Tibial artery (tissue), 4 donors: ENCODE data around the gene SEMA4C.

Experiments used
- DNase-seq, 2 donors: peaks; one replicate each; pipeline ENCODE4 v3.0.0-alpha.2; 2019
- H3K27ac ChIP-seq, 2 donors: fragments of 200-600 bp; sonication (generic) in 1 of 2; 1 replicate in 1 of 2; 2 replicates in 1 of 2; pipeline ENCODE4 v1.5.1; 2018 to 2019; ENCODE audit warnings: mild to moderate bottlenecking in 1 of 2
- H3K27me3 ChIP-seq, 2 donors: fragments of 200-600 bp; sonication (generic) in 1 of 2; one replicate each; pipeline versions ENCODE4 v1.5.1 to v1.6.0; 2016 to 2019
- H3K36me3 ChIP-seq, 3 donors: fragments of 200-600 bp; sonication (generic) in 2 of 3; one replicate each; pipeline ENCODE4 v1.5.1; 2016 to 2019; ENCODE audit warnings: mild to moderate bottlenecking in 2 of 3
- H3K4me1 ChIP-seq, 4 donors: fragments of 200-600 bp; sonication (generic) in 2 of 4; 1 replicate in 3 of 4; 2 replicates in 1 of 4; pipeline ENCODE4 v1.5.1; 2016 to 2019
- H3K4me3 ChIP-seq, 2 donors: fragments of 200-600 bp; sonication (generic) in 1 of 2; 1 replicate in 1 of 2; 2 replicates in 1 of 2; pipeline ENCODE4 v1.5.1; 2018 to 2019; ENCODE audit warnings: mild to moderate bottlenecking in 2 of 2
- H3K9me3 ChIP-seq, 3 donors: fragments of 200-600 bp; sonication (generic) in 1 of 3; one replicate each; pipeline ENCODE4 v1.5.1; 2016 to 2019
- CTCF ChIP-seq, 2 experiments: fragments of 200-600 bp in 1 of 2; fragments of 450-650 bp in 1 of 2; IDR thresholded peaks; one replicate each; pipeline ENCODE4 v1.5.1; 2017 to 2019; ENCODE audit warnings: antibody characterized with exemption in 2 of 2, mild to moderate bottlenecking in 1 of 2, moderate library complexity in 1 of 2
- intact Hi-C: fragments of 100-400 bp; cut with DNase I; formaldehyde crosslinking; loops from one replicate; pipeline ENCODE4 v1.15.0; 2023; ENCODE audit warnings: low total_unique reads

Gene SEMA4C

GRCh38 chr2:96852667-96853066, 17.2 kb downstream of the SEMA4C start:
- intact Hi-C loops = no loop called here
- no peak for DNase-seq
- H3K9me3 ChIP-seq = no peaks in the 10 kb centered on the region
- H3K4me3 ChIP-seq = no peak overlapping the region
- no peaks in the 10 kb centered on the region for H3K27me3 ChIP-seq
- TF ChIP-seq CTCF (IDR thresholded peaks at IDR 0.05) = no peak
- H3K4me1 ChIP-seq = peaks cover 0 to 14% (median 9%) of the 10 kb centered on the region in 4 donors
- H3K27ac ChIP-seq = no peak overlapping the region
- H3K36me3 ChIP-seq = peaks cover 40 to 69% (median 53%) of the 10 kb centered on the region in 3 donors

- no peak for DNase-seq
- Histone ChIP-seq H3K27me3 (no peaks in the 10 kb centered on the region), H3K4me3 (no peak overlapping the region), H3K9me3 (no peaks in the 10 kb centered on the region), H3K36me3 (peaks cover 31 to 77% (median 66%) of the 10 kb centered on the region in 3 donors), H3K27ac (no peak overlapping the region), H3K4me1 (no peaks in the 10 kb centered on the region)
- no peak for TF ChIP-seq CTCF (IDR thresholded peaks at IDR 0.05)
- intact Hi-C loops = loop anchor here (2.0 kb wide), 1 partner anchor 109 kb away; no protein-coding TSS in a partner anchor
Observed at GRCh38 chr2:96848264-96848663, 21.6 kb downstream of the SEMA4C start.

GRCh38 chr2:96847586-96847985, 22.3 kb downstream of the SEMA4C start:
- Histone ChIP-seq H3K9me3 (no peaks in the 10 kb centered on the region), H3K27me3 (no peaks in the 10 kb centered on the region), H3K36me3 (peaks cover 27 to 70% (median 59%) of the 10 kb centered on the region in 3 donors), H3K4me3 (no peak overlapping the region), H3K27ac (no peak overlapping the region), H3K4me1 (no peaks in the 10 kb centered on the region)
- DNase-seq = no peak
- no peak for TF ChIP-seq CTCF (IDR thresholded peaks at IDR 0.05)
- intact Hi-C loops = no loop called here

GRCh38 chr2:96846825-96847224, 23.1 kb downstream of the SEMA4C start:
- DNase-seq = no peak
- H3K27me3 ChIP-seq = no peaks in the 10 kb centered on the region
- no peak for TF ChIP-seq CTCF (IDR thresholded peaks at IDR 0.05)
- H3K36me3 ChIP-seq = peaks cover 25 to 66% (median 56%) of the 10 kb centered on the region in 3 donors
- no peak overlapping the region for H3K4me3 ChIP-seq
- no peak overlapping the region for H3K27ac ChIP-seq
- H3K4me1 ChIP-seq = no peaks in the 10 kb centered on the region
- intact Hi-C loops = no loop called here
- H3K9me3 ChIP-seq = no peaks in the 10 kb centered on the region

GRCh38 chr2:96844405-96844808, 25.5 kb downstream of the SEMA4C start:
- no peak for DNase-seq
- TF ChIP-seq CTCF (IDR thresholded peaks at IDR 0.05) = no peak
- intact Hi-C loops = no loop called here
- Histone ChIP-seq H3K9me3 (no peaks in the 10 kb centered on the region), H3K27me3 (no peaks in the 10 kb centered on the region), H3K36me3 (peaks cover 6 to 65% (median 35%) of the 10 kb centered on the region in 3 donors), H3K27ac (no peak overlapping the region), H3K4me1 (peaks cover 0 to 5% (median 1%) of the 10 kb centered on the region in 4 donors), H3K4me3 (no peak overlapping the region)
